HCT116 (cell line): Measurements from ENCODE around the gene NTSR1. TPM values are rescaled to one million over a fixed set of nuclear protein-coding genes. Genes with fewer than 3 reads are reported as not detected.

Experiments used
- ATAC-seq: fragments of 200-7000 bp; cut with Tn5 transposase; 2 replicates; pipeline ENCODE4 v1.9.1; 2020; ENCODE audit warnings: mild to moderate bottlenecking, moderate library complexity
- BruUV-seq: library from RNA; stranded (reverse); fragments of 400-500 nt; replicated peaks from 2 replicates; lab custom pipeline; 2021; lab: Mats Ljungman, UMichigan
- CTCF ChIA-PET: fragments of 300-600 bp; sonication (Branson Sonifier 250); formaldehyde crosslinking; loops from one replicate; lab custom pipeline; 2021; ENCODE audit warnings: antibody characterized with exemption; lab: Charles Lee
- POLR2A ChIA-PET: fragments of 300-600, 350-600 bp; sonication (Branson Sonifier 250); formaldehyde crosslinking; loops from one replicate; lab custom pipeline; 2021; ENCODE audit warnings: antibody characterized with exemption; lab: Charles Lee
- RAD21 ChIA-PET, 2 experiments: fragments of 300-600 bp; sonication (Branson Sonifier 250); formaldehyde crosslinking; loops; one replicate each; lab custom pipeline; 2023; ENCODE audit warnings: low total read pairs in 2 of 2; ENCODE audit not compliant: uncharacterized antibody in 2 of 2, unreplicated experiment in 2 of 2, low non-redundant PET in 1 of 2; lab: Charles Lee
- DNase-seq: peaks from one replicate; pipeline ENCODE4 v3.0.0-alpha.2; 2010; ENCODE audit warnings: low read depth, low spot score
- H2AFZ ChIP-seq: fragments of 200-600 bp; shearing (Covaris generic), sonication (generic); 2 replicates; pipeline ENCODE4 v1.6.1; 2017; ENCODE audit warnings: low read depth, mixed run types, mixed read lengths, antibody characterized with exemption, low read length; ENCODE audit not compliant: poor library complexity, severe bottlenecking
- H3K27ac ChIP-seq: 2 replicates; pipeline ENCODE4 v1.5.1; 2012; ENCODE audit warnings: low read depth, low read length
- H3K27me3 ChIP-seq: fragments of 200-600 bp; sonication (generic); 2 replicates; pipeline ENCODE4 v1.6.1; 2016; ENCODE audit warnings: mixed run types, low read length, mixed read lengths; ENCODE audit not compliant: insufficient read depth
- H3K36me3 ChIP-seq, 2 experiments: fragments of 200-500 bp in 1 of 2; fragments of 200-600 bp in 1 of 2; sonication (Bioruptor generic) in 1 of 2; sonication (generic) in 1 of 2; 2 replicates each; pipeline versions ENCODE4 v1.5.1 to v1.6.1; 2014 to 2016; ENCODE audit warnings: low read length in 2 of 2, inconsistent platforms in 1 of 2, mixed read lengths in 1 of 2, mixed run types in 1 of 2; ENCODE audit not compliant: insufficient read depth in 2 of 2, control insufficient read depth in 1 of 2
- H3K4me1 ChIP-seq, 2 experiments: fragments of 200-600 bp in 1 of 2; sonication (generic) in 1 of 2; 2 replicates each; pipeline versions ENCODE4 v1.5.1 to v1.6.1; 2012 to 2017; ENCODE audit warnings: low read length in 2 of 2, inconsistent platforms in 1 of 2, mild to moderate bottlenecking in 1 of 2, mixed read lengths in 1 of 2, mixed run types in 1 of 2, moderate library complexity in 1 of 2; ENCODE audit not compliant: insufficient read depth in 2 of 2, control insufficient read depth in 1 of 2
- H3K4me2 ChIP-seq: fragments of 200-600 bp; sonication (generic); 2 replicates; pipeline ENCODE4 v1.6.1; 2017; ENCODE audit warnings: mixed run types, low read length, mixed read lengths
- H3K4me3 ChIP-seq, 2 experiments: fragments of 200-600 bp in 1 of 2; sonication (generic) in 1 of 2; replicated peaks in 1 of 2; 2 replicates each; pipeline ENCODE4 v1.5.1; 2011 to 2016; ENCODE audit warnings: low read length in 2 of 2, control low read depth in 1 of 2, low read depth in 1 of 2, mild to moderate bottlenecking in 1 of 2, mixed read lengths in 1 of 2, mixed run types in 1 of 2
- H3K79me2 ChIP-seq: fragments of 200-600 bp; sonication (generic); 2 replicates; pipeline ENCODE4 v1.6.1; 2017; ENCODE audit warnings: mild to moderate bottlenecking, mixed run types, low read length, moderate library complexity, mixed read lengths; ENCODE audit not compliant: insufficient read depth
- H3K9ac ChIP-seq: fragments of 200-600 bp; sonication (generic); 2 replicates; pipeline ENCODE4 v1.6.1; 2016; ENCODE audit warnings: low read length, mixed read lengths
- H3K9me2 ChIP-seq: fragments of 200-600 bp; sonication (generic), shearing (Covaris generic); 2 replicates; pipeline ENCODE4 v1.6.1; 2017; ENCODE audit warnings: mixed run types, mild to moderate bottlenecking, moderate library complexity; ENCODE audit not compliant: insufficient read depth
- H3K9me3 ChIP-seq, 2 experiments: fragments of 200-500 bp in 1 of 2; fragments of 200-600 bp in 1 of 2; sonication (Bioruptor generic) in 1 of 2; sonication (generic) in 1 of 2; 2 replicates each; pipeline ENCODE4 v1.6.1; 2014 to 2017; ENCODE audit warnings: low read length in 2 of 2, mixed read lengths in 2 of 2, inconsistent platforms in 1 of 2, low read depth in 1 of 2, mild to moderate bottlenecking in 1 of 2, mixed run types in 1 of 2, moderate library complexity in 1 of 2; ENCODE audit not compliant: control insufficient read depth in 1 of 2, insufficient read depth in 1 of 2
- H4K20me1 ChIP-seq: fragments of 200-600 bp; sonication (generic), shearing (Covaris generic); 2 replicates; pipeline ENCODE4 v1.6.1; 2017; ENCODE audit warnings: mixed run types, mild to moderate bottlenecking, moderate library complexity; ENCODE audit not compliant: insufficient read depth
- CBX3 ChIP-seq: IDR thresholded peaks from 2 replicates; pipeline ENCODE4 v1.6.1; 2012; ENCODE audit warnings: low read depth
- EZH2 ChIP-seq: fragments of 200-600 bp; sonication (generic); IDR thresholded peaks from 2 replicates; pipeline ENCODE4 v1.6.1; 2017; ENCODE audit warnings: antibody characterized with exemption, mixed run types
- EZH2phosphoT487 ChIP-seq: fragments of 200-600 bp; IDR thresholded peaks from 2 replicates; pipeline ENCODE4 v1.6.1; 2018; ENCODE audit warnings: antibody characterized with exemption, borderline replicate concordance
- POLR2AphosphoS5 ChIP-seq: IDR thresholded peaks from 2 replicates; pipeline ENCODE4 v1.6.1; 2011; ENCODE audit warnings: mild to moderate bottlenecking, low read depth, low read length, moderate library complexity
- SIN3A ChIP-seq: IDR thresholded peaks from 2 replicates; pipeline ENCODE4 v1.6.1; 2012; ENCODE audit warnings: low read depth
- SP1 ChIP-seq: IDR thresholded peaks from 2 replicates; pipeline ENCODE4 v1.6.1; 2012; ENCODE audit warnings: low read depth
- SRF ChIP-seq: IDR thresholded peaks from 2 replicates; pipeline ENCODE4 v1.6.1; 2012; ENCODE audit warnings: low read depth
- intact Hi-C: fragments of 100-400 bp; cut with micrococcal nuclease; formaldehyde crosslinking; loops from 2 replicates; pipeline ENCODE4 v1.10.0; 2022
- total RNA-seq: library from RNA; stranded (reverse); gene quantifications from one replicate; pipeline ENCODE4 v1.2.1, GENCODE V29; 2021; ENCODE audit not compliant: unreplicated experiment
- TF ChIP-seq, protein P1 (sequence below): IDR thresholded peaks from 2 replicates; pipeline ENCODE4 v1.6.1; 2012; ENCODE audit warnings: low read depth
- TF ChIP-seq, protein P2 (sequence below), 3 experiments: fragments of 200-600 bp in 1 of 3; sonication (generic) in 1 of 3; IDR thresholded peaks in 2 of 3; conservative IDR thresholded peaks in 1 of 3; 2 replicates each; pipeline ENCODE4 v1.5.1; 2012 to 2017; ENCODE audit warnings: low read depth in 2 of 3, low read length in 2 of 3, antibody characterized with exemption in 1 of 3, borderline replicate concordance in 1 of 3, control low read depth in 1 of 3, mild to moderate bottlenecking in 1 of 3, mixed read lengths in 1 of 3, mixed run types in 1 of 3, moderate library complexity in 1 of 3; ENCODE audit not compliant: insufficient read depth in 1 of 3

NTSR1 gene
- total RNA-seq, 1 experiment from 2014 or later: 187 TPM

GRCh38 chr20:62675877-62676260 lies 32.8 kb upstream of the NTSR1 start:
- peaks cover 0 to 6% of the 10 kb centered on the region in 2 experiments; a peak in 1 of 4 replicates for H3K9me3 ChIP-seq
- CTCF ChIA-PET: no interaction called here
- no peaks in the 10 kb centered on the region for H3K36me3 ChIP-seq
- H3K9me2 ChIP-seq: no peaks in the 10 kb centered on the region
- no peak overlapping the region for H2AFZ ChIP-seq
- H3K27me3 ChIP-seq: no peaks in the 10 kb centered on the region
- intact Hi-C loops: no loop called here
- RAD21 ChIA-PET: no interaction called here
- TF ChIP-seq SRF (no peak), SP1 (no peak), EZH2 (no peak), EZH2phosphoT487 (no peak), SIN3A (no peak), POLR2AphosphoS5 (no peak)
- TF ChIP-seq, protein P1, sequence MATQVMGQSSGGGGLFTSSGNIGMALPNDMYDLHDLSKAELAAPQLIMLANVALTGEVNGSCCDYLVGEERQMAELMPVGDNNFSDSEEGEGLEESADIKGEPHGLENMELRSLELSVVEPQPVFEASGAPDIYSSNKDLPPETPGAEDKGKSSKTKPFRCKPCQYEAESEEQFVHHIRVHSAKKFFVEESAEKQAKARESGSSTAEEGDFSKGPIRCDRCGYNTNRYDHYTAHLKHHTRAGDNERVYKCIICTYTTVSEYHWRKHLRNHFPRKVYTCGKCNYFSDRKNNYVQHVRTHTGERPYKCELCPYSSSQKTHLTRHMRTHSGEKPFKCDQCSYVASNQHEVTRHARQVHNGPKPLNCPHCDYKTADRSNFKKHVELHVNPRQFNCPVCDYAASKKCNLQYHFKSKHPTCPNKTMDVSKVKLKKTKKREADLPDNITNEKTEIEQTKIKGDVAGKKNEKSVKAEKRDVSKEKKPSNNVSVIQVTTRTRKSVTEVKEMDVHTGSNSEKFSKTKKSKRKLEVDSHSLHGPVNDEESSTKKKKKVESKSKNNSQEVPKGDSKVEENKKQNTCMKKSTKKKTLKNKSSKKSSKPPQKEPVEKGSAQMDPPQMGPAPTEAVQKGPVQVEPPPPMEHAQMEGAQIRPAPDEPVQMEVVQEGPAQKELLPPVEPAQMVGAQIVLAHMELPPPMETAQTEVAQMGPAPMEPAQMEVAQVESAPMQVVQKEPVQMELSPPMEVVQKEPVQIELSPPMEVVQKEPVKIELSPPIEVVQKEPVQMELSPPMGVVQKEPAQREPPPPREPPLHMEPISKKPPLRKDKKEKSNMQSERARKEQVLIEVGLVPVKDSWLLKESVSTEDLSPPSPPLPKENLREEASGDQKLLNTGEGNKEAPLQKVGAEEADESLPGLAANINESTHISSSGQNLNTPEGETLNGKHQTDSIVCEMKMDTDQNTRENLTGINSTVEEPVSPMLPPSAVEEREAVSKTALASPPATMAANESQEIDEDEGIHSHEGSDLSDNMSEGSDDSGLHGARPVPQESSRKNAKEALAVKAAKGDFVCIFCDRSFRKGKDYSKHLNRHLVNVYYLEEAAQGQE: no peak
- H3K27ac ChIP-seq: no peak overlapping the region
- ATAC-seq (no peak), DNase-seq (no peak)
- no peaks in the 10 kb centered on the region for H3K79me2 ChIP-seq
- peaks cover 0 to 10% of the 10 kb centered on the region in 2 experiments; a peak in 1 of 4 replicates for H3K4me1 ChIP-seq
- BruUV-seq: no TSS peak
- no peak overlapping the region for H3K4me2 ChIP-seq
- H4K20me1 ChIP-seq: no peaks in the 10 kb centered on the region
- POLR2A ChIA-PET: no interaction called here
- H3K4me3 ChIP-seq: no peak overlapping the region
- no peak overlapping the region for H3K9ac ChIP-seq

GRCh38 chr20:62676976-62677375 lies 31.7 kb upstream of the NTSR1 start:
- H3K9me2 ChIP-seq: no peaks in the 10 kb centered on the region
- no peaks in the 10 kb centered on the region for H3K79me2 ChIP-seq
- no peaks in the 10 kb centered on the region for H3K27me3 ChIP-seq
- ChIA-PET POLR2A (no interaction called here), RAD21 (no interaction called here), CTCF (no interaction called here)
- H3K4me3 ChIP-seq: no peak overlapping the region
- peaks cover 0 to 10% of the 10 kb centered on the region in 2 experiments; a peak in 1 of 4 replicates for H3K4me1 ChIP-seq
- H3K9me3 ChIP-seq: peaks cover 0 to 6% of the 10 kb centered on the region in 2 experiments; a peak in 1 of 4 replicates
- DNase-seq (no peak), ATAC-seq (no peak)
- intact Hi-C loops: no loop called here
- no peak overlapping the region for H2AFZ ChIP-seq
- TF ChIP-seq CBX3: no peak
- TF ChIP-seq, protein P2, sequence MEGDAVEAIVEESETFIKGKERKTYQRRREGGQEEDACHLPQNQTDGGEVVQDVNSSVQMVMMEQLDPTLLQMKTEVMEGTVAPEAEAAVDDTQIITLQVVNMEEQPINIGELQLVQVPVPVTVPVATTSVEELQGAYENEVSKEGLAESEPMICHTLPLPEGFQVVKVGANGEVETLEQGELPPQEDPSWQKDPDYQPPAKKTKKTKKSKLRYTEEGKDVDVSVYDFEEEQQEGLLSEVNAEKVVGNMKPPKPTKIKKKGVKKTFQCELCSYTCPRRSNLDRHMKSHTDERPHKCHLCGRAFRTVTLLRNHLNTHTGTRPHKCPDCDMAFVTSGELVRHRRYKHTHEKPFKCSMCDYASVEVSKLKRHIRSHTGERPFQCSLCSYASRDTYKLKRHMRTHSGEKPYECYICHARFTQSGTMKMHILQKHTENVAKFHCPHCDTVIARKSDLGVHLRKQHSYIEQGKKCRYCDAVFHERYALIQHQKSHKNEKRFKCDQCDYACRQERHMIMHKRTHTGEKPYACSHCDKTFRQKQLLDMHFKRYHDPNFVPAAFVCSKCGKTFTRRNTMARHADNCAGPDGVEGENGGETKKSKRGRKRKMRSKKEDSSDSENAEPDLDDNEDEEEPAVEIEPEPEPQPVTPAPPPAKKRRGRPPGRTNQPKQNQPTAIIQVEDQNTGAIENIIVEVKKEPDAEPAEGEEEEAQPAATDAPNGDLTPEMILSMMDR (IDR thresholded peaks at IDR 0.05 in 2 of 3, conservative IDR thresholded peaks at IDR 0.05 in 1 of 3; ENCODE audit: borderline replicate concordance in 1 of 3, insufficient read depth in 1 of 3, low read depth in 2 of 3, low read length in 2 of 3): no peak
- H3K36me3 ChIP-seq: no peaks in the 10 kb centered on the region
- no peak overlapping the region for H3K27ac ChIP-seq
- H3K4me2 ChIP-seq: no peak overlapping the region
- no TSS peak for BruUV-seq
- H4K20me1 ChIP-seq: no peaks in the 10 kb centered on the region
- H3K9ac ChIP-seq: no peak overlapping the region
